Astrocyte (in vitro differentiated cells and primary cell): ENCODE data around the gene DGCR2. TPM values are rescaled to one million over a fixed set of nuclear protein-coding genes. Genes with fewer than 3 reads are reported as not detected.
A peak's percentile ranks its signal among the peaks of the same experiment; 100 is the strongest.

ENCODE experiments used
- DNase-seq: peaks from one replicate; pipeline ENCODE4 v3.0.0-alpha.2; 2010; ENCODE audit warnings: low read depth
- FAIRE-seq: peaks from 2 replicates; lab custom pipeline; 2011; peaks lifted over from hg19 to GRCh38; lab: Jason Lieb, UNC
- H2AFZ ChIP-seq: 2 replicates; pipeline ENCODE4 v1.6.0; 2012; ENCODE audit warnings: low read depth, low read length, inconsistent platforms
- H3K27ac ChIP-seq: 2 replicates; pipeline ENCODE4 v1.5.1; 2011; ENCODE audit warnings: low read depth, low read length, inconsistent platforms
- H3K27me3 ChIP-seq: 2 replicates; pipeline ENCODE4 v1.6.0; 2011; ENCODE audit warnings: low read length, inconsistent platforms; ENCODE audit not compliant: insufficient read depth
- H3K36me3 ChIP-seq: 2 replicates; pipeline ENCODE4 v1.5.1; 2011; ENCODE audit warnings: low read length, inconsistent platforms; ENCODE audit not compliant: insufficient read depth
- H3K4me1 ChIP-seq: 2 replicates; pipeline ENCODE4 v1.5.1; 2011; ENCODE audit warnings: low read length, inconsistent platforms; ENCODE audit not compliant: insufficient read depth
- H3K4me2 ChIP-seq: 2 replicates; pipeline ENCODE4 v1.6.0; 2012; ENCODE audit warnings: low read length, inconsistent platforms
- H3K4me3 ChIP-seq: 2 replicates; pipeline ENCODE4 v1.5.1; 2011; ENCODE audit warnings: low read depth, mild to moderate bottlenecking, low read length, inconsistent platforms; ENCODE audit not compliant: insufficient read depth
- H3K79me2 ChIP-seq: 2 replicates; pipeline ENCODE4 v1.6.0; 2012; ENCODE audit warnings: mild to moderate bottlenecking, low read length, inconsistent platforms; ENCODE audit not compliant: insufficient read depth
- H3K9ac ChIP-seq: 2 replicates; pipeline ENCODE4 v1.6.0; 2012; ENCODE audit warnings: mild to moderate bottlenecking, low read length, inconsistent platforms
- H3K9me3 ChIP-seq: 2 replicates; pipeline ENCODE4 v1.5.1; 2012; ENCODE audit warnings: low read depth, mild to moderate bottlenecking, low read length, inconsistent platforms; ENCODE audit not compliant: insufficient read depth
- H4K20me1 ChIP-seq: 2 replicates; pipeline ENCODE4 v1.6.0; 2012; ENCODE audit warnings: low read length, inconsistent platforms; ENCODE audit not compliant: insufficient read depth
- H3K27ac Mint-ChIP-seq: one replicate; pipeline ENCODE4 v1.8.0; 2021; ENCODE audit warnings: mild to moderate bottlenecking, mixed read lengths; ENCODE audit not compliant: unreplicated experiment
- H3K27me3 Mint-ChIP-seq: one replicate; pipeline ENCODE4 v1.8.0; 2021; ENCODE audit warnings: low read depth, mixed read lengths; ENCODE audit not compliant: unreplicated experiment
- H3K36me3 Mint-ChIP-seq: one replicate; pipeline ENCODE4 v1.8.0; 2021; ENCODE audit warnings: low read depth, mixed read lengths; ENCODE audit not compliant: unreplicated experiment
- H3K4me1 Mint-ChIP-seq: one replicate; pipeline ENCODE4 v1.8.0; 2021; ENCODE audit warnings: low read depth, mixed read lengths; ENCODE audit not compliant: unreplicated experiment
- H3K4me3 Mint-ChIP-seq: one replicate; pipeline ENCODE4 v1.8.0; 2021; ENCODE audit warnings: mild to moderate bottlenecking, moderate library complexity, mixed read lengths; ENCODE audit not compliant: unreplicated experiment
- H3K9me3 Mint-ChIP-seq: one replicate; pipeline ENCODE4 v1.8.0; 2021; ENCODE audit warnings: mild to moderate bottlenecking, mixed read lengths; ENCODE audit not compliant: unreplicated experiment
- EZH2 ChIP-seq: IDR thresholded peaks from 2 replicates; pipeline ENCODE4 v1.6.1; 2012; ENCODE audit warnings: mild to moderate bottlenecking, low read length, inconsistent platforms; ENCODE audit not compliant: insufficient read depth
- total RNA-seq: library from RNA; stranded (reverse); gene quantifications from 2 replicates; pipeline ENCODE4 v1.2.1, GENCODE V29; 2021
- TF ChIP-seq, protein P1 (sequence below): IDR thresholded peaks from 2 replicates; pipeline ENCODE4 v1.5.1; 2011; ENCODE audit warnings: low read depth, mild to moderate bottlenecking, inconsistent platforms, low read length, moderate library complexity; ENCODE audit not compliant: insufficient read depth

The DGCR2 gene
- total RNA-seq, 1 donor from 2014 or later: 49.4 TPM

- H3K4me3 ChIP-seq: peak overlapping the region; percentile 38
- Mint-ChIP-seq H3K27ac (no peak overlapping the region), H3K27me3 (peaks cover 39% of the 10 kb centered on the region), H3K36me3 (peaks cover 4% of the 10 kb centered on the region), H3K9me3 (peaks cover 8% of the 10 kb centered on the region), H3K4me1 (peaks cover 12% of the 10 kb centered on the region), H3K4me3 (no peak overlapping the region)
- H2AFZ ChIP-seq: peak overlapping the region; percentile 65
- no peak for FAIRE-seq
- no peaks in the 10 kb centered on the region for H3K9me3 ChIP-seq
- peak overlapping the region; percentile 76 for H3K4me2 ChIP-seq
- peak overlapping the region; percentile 63 for H3K9ac ChIP-seq
- no peak overlapping the region for H3K27ac ChIP-seq
- no peaks in the 10 kb centered on the region for H3K36me3 ChIP-seq
- H4K20me1 ChIP-seq: peaks cover 21% of the 10 kb centered on the region
- peaks cover 28% of the 10 kb centered on the region for H3K4me1 ChIP-seq
- H3K27me3 ChIP-seq: peaks cover 33% of the 10 kb centered on the region
- H3K79me2 ChIP-seq: peaks cover 34% of the 10 kb centered on the region
- TF ChIP-seq EZH2: peak; percentile 86
- TF ChIP-seq, protein P1, sequence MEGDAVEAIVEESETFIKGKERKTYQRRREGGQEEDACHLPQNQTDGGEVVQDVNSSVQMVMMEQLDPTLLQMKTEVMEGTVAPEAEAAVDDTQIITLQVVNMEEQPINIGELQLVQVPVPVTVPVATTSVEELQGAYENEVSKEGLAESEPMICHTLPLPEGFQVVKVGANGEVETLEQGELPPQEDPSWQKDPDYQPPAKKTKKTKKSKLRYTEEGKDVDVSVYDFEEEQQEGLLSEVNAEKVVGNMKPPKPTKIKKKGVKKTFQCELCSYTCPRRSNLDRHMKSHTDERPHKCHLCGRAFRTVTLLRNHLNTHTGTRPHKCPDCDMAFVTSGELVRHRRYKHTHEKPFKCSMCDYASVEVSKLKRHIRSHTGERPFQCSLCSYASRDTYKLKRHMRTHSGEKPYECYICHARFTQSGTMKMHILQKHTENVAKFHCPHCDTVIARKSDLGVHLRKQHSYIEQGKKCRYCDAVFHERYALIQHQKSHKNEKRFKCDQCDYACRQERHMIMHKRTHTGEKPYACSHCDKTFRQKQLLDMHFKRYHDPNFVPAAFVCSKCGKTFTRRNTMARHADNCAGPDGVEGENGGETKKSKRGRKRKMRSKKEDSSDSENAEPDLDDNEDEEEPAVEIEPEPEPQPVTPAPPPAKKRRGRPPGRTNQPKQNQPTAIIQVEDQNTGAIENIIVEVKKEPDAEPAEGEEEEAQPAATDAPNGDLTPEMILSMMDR: no peak
- no peak for DNase-seq
Measured at GRCh38 chr22:19169002-19169946, 47.1 kb upstream of the DGCR2 start.

DNA sequence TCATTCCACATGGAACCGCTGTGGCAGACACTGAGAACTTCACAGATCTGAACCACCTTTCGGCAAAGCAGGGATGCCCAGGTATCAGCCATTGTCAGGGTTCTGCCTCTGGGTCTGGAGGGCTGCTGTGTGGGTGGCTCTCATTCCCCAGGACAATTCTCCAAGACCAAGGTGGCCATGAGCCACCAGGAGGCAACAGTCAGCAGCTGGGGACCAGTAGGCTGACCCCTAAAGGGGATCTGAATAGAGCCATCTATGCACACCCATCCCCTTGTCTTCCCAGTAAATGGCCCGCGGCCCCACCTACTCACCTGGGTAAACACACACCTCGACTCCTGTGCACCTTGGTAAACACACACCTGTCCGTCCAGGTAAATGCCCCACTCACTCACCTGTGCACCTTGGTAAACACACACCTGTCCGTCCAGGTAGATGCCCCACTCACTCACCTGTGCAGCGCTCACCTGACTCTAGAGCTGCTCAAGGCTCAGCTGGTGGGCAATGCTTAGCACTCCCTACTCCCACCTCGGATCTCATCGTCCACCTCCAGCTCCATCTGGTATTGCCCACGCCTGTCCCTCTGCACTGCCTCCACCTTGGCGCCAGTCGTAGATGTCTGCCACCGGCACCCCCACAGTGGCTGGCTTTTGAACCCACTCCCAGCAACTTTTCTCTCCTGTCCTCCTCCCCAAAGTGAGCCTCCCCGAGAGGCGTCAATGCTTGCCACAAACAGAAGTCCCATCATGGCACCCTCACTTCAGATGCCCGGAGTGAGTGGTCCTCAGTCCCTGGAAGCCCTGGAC is 46.1 kb upstream of the DGCR2 start:
- Mint-ChIP-seq H3K27ac (no peak overlapping the region), H3K9me3 (peaks cover 10% of the 10 kb centered on the region), H3K4me3 (peak overlapping the region; percentile 40), H3K4me1 (peaks cover 9% of the 10 kb centered on the region), H3K36me3 (peaks cover 4% of the 10 kb centered on the region), H3K27me3 (peaks cover 39% of the 10 kb centered on the region)
- H3K4me1 ChIP-seq: peaks cover 27% of the 10 kb centered on the region
- H2AFZ ChIP-seq: no peak overlapping the region
- peaks cover 24% of the 10 kb centered on the region for H3K79me2 ChIP-seq
- no peak overlapping the region for H3K4me2 ChIP-seq
- no peak overlapping the region for H3K4me3 ChIP-seq
- FAIRE-seq (no peak), DNase-seq (no peak)
- peaks cover 12% of the 10 kb centered on the region for H4K20me1 ChIP-seq
- no peaks in the 10 kb centered on the region for H3K36me3 ChIP-seq
- H3K27me3 ChIP-seq: peaks cover 33% of the 10 kb centered on the region
- no peak overlapping the region for H3K9ac ChIP-seq
- no peak overlapping the region for H3K27ac ChIP-seq
- no peak for TF ChIP-seq EZH2
- TF ChIP-seq, protein P1: no peak
- no peaks in the 10 kb centered on the region for H3K9me3 ChIP-seq
